Right lobe of liver (tissue), 6 donors: ENCODE results near the gene IGSF9. TPM values are rescaled to one million over a fixed set of nuclear protein-coding genes. Genes with fewer than 3 reads are reported as not detected.

ENCODE experiments used
- ATAC-seq, 4 donors: fragments of 200-7000 bp; cut with Tn5 transposase; one replicate each; pipeline ENCODE4 v1.9.1; 2020; ENCODE audit warnings: mild to moderate bottlenecking in 4 of 4, moderate library complexity in 4 of 4
- DNase-seq, 3 donors: peaks; one replicate each; pipeline ENCODE4 v3.0.0-alpha.2; 2020
- H3K27ac ChIP-seq, 3 donors: fragments of 200-600 bp; one replicate each; pipeline ENCODE4 v1.8.0; 2022
- H3K27me3 ChIP-seq, 2 donors: fragments of 200-600 bp; one replicate each; pipeline ENCODE4 v1.8.0; 2022
- H3K36me3 ChIP-seq, 4 donors: fragments of 200-600 bp; sonication (generic) in 1 of 4; one replicate each; pipeline versions ENCODE4 v1.5.1 to v1.8.0; 2017 to 2022; ENCODE audit warnings: control low read depth in 1 of 4
- H3K4me1 ChIP-seq, 4 donors: fragments of 200-600 bp; sonication (generic) in 1 of 4; one replicate each; pipeline versions ENCODE4 v1.5.1 to v1.8.0; 2017 to 2022; ENCODE audit warnings: control low read depth in 1 of 4
- H3K4me3 ChIP-seq, 3 donors: fragments of 200-600 bp; one replicate each; pipeline ENCODE4 v1.8.0; 2022
- H3K9me3 ChIP-seq, 4 donors: fragments of 200-600 bp; sonication (generic) in 1 of 4; one replicate each; pipeline versions ENCODE4 v1.5.1 to v1.8.0; 2017 to 2022; ENCODE audit warnings: control low read depth in 1 of 4
- POLR2A ChIP-seq: fragments of 450-650 bp; IDR thresholded peaks from one replicate; pipeline ENCODE4 v1.6.1; 2017; ENCODE audit warnings: antibody characterized with exemption, mild to moderate bottlenecking
- WGBS: methylation state at CpG from one replicate; pipeline ENCODE4 v1.1.6; 2018; ENCODE audit warnings: low coverage, low lambda C conversion rate; ENCODE audit not compliant: insufficient coverage; ENCODE audit errors: missing lambda C conversion rate; 5-methylcytosine and 5-hydroxymethylcytosine counted together
- intact Hi-C, 2 donors: fragments of 100-400 bp; cut with DNase I; formaldehyde crosslinking; loops; one replicate each; pipeline versions ENCODE4 v1.11.2 to v1.14.1; 2022
- total RNA-seq, 6 experiments: library from RNA; depleted of rRNA in 2 of 6; stranded (reverse); fragments of >200 nt in 2 of 6; fragmentation: NEBNext Ultra II Directional in 3 of 6; extraction: Animal tissue kit (Norgen Biotek cat#: 25700) in 3 of 6; gene quantifications; one replicate each; pipeline versions ENCODE4 v1.1.0 to v1.2.4, GENCODE V29; 2016 to 2023
- TF ChIP-seq, protein P1 (sequence below), 4 donors: fragments of 200-600 bp in 3 of 4; fragments of 450-650 bp in 1 of 4; IDR thresholded peaks; one replicate each; pipeline versions ENCODE4 v1.5.1 to v1.8.0; 2016 to 2022; ENCODE audit warnings: antibody characterized with exemption in 4 of 4, mild to moderate bottlenecking in 2 of 4
- donor health status: DM: no; HTN: yes; CAD: no.
- donor health status: DM: no; HTN: no; CAD: no.
- donor health status: DM: no; HTN: no; CAD: no.
- donor health status: DM: no; HTN: yes; CAD: no.
- donor health status: DM: no; HTN: yes; CAD: no.

Gene IGSF9
- total RNA-seq, 6 experiments from 2014 or later: 2.2 to 53.7 (median 16.6) TPM

- no peaks in the 10 kb centered on the region for H3K27me3 ChIP-seq
- ATAC-seq: no peak
- TF ChIP-seq, protein P1, sequence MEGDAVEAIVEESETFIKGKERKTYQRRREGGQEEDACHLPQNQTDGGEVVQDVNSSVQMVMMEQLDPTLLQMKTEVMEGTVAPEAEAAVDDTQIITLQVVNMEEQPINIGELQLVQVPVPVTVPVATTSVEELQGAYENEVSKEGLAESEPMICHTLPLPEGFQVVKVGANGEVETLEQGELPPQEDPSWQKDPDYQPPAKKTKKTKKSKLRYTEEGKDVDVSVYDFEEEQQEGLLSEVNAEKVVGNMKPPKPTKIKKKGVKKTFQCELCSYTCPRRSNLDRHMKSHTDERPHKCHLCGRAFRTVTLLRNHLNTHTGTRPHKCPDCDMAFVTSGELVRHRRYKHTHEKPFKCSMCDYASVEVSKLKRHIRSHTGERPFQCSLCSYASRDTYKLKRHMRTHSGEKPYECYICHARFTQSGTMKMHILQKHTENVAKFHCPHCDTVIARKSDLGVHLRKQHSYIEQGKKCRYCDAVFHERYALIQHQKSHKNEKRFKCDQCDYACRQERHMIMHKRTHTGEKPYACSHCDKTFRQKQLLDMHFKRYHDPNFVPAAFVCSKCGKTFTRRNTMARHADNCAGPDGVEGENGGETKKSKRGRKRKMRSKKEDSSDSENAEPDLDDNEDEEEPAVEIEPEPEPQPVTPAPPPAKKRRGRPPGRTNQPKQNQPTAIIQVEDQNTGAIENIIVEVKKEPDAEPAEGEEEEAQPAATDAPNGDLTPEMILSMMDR (IDR thresholded peaks at IDR 0.05): no peak
- TF ChIP-seq POLR2A: no peak
- no peak overlapping the region for H3K4me3 ChIP-seq
- H3K36me3 ChIP-seq: no peaks in the 10 kb centered on the region
- 86% methylated on average over 4 of the region's 4 CpGs for WGBS
- H3K9me3 ChIP-seq: no peaks in the 10 kb centered on the region
- DNase-seq: no peak
- no peaks in the 10 kb centered on the region for H3K4me1 ChIP-seq
- intact Hi-C loops: no loop called here
- H3K27ac ChIP-seq: no peak overlapping the region
These were observed 14.0 kb upstream of the IGSF9 start for GRCh38 chr1:159959451-159959850.

GRCh38 chr1:159958719-159959380, 13.4 kb upstream of the IGSF9 start:
- TF ChIP-seq, protein P1 (IDR thresholded peaks at IDR 0.05): no peak
- no peak for TF ChIP-seq POLR2A
- Histone ChIP-seq H3K36me3 (no peaks in the 10 kb centered on the region), H3K27ac (no peak overlapping the region), H3K4me1 (no peaks in the 10 kb centered on the region), H3K9me3 (no peaks in the 10 kb centered on the region), H3K4me3 (no peak overlapping the region), H3K27me3 (no peaks in the 10 kb centered on the region)
- no peak for ATAC-seq
- intact Hi-C loops: no loop called here
- no peak for DNase-seq
- 48% methylated on average over 3 of the region's 3 CpGs for WGBS

DNA sequence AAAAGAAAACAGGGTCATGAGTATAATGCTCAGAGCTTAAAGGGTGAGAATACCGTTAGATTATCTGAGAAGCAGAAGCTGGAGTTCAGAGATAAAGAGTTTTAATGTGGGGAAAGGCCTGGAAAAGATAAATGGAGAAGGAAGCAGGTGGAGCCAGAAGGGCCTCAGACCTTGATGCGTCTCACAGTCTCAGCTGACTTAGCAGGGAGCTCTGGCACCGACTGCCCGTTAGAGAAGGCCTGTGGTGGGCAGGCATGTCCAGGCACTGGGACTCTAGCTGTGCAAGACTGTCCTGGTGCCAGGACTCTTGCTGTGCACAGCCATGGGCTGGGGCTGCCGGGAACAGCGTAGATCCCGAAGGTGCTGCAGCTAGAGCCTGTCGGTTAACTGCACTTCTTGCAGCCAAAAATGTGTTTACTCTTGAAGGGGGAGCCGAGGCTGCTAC, 12.4 kb upstream of the IGSF9 start:
- TF ChIP-seq, protein P1 (IDR thresholded peaks at IDR 0.05): no peak
- no peak for TF ChIP-seq POLR2A

GRCh38 chr1:159955456-159955855, 10.0 kb upstream of the IGSF9 start:
- DNase-seq (no peak), ATAC-seq (no peak)
- intact Hi-C loops: no loop called here
- TF ChIP-seq POLR2A: no peak
- TF ChIP-seq, protein P1 (IDR thresholded peaks at IDR 0.05): no peak
- 88% methylated on average over 3 of the region's 3 CpGs for WGBS
- H3K27me3 ChIP-seq: no peaks in the 10 kb centered on the region
- H3K27ac ChIP-seq: no peak overlapping the region
- H3K4me3 ChIP-seq: no peak overlapping the region
- no peaks in the 10 kb centered on the region for H3K4me1 ChIP-seq
- H3K36me3 ChIP-seq: no peaks in the 10 kb centered on the region
- no peaks in the 10 kb centered on the region for H3K9me3 ChIP-seq

More for the DNA sequence above, 12.4 kb upstream of the IGSF9 start:
- no peaks in the 10 kb centered on the region for H3K9me3 ChIP-seq
- intact Hi-C loops: no loop called here
- H3K4me1 ChIP-seq: no peaks in the 10 kb centered on the region
- H3K36me3 ChIP-seq: no peaks in the 10 kb centered on the region
- no peak overlapping the region for H3K27ac ChIP-seq
- peak; percentile 82 to 96 (median 90) for ATAC-seq
- peak in 2 of 3 donors; percentile 61 to 69 for DNase-seq
- H3K4me3 ChIP-seq: no peak overlapping the region
- no peaks in the 10 kb centered on the region for H3K27me3 ChIP-seq
- 0% methylated on average over 3 of the region's 9 CpGs for WGBS
